Measurements from ENCODE around the gene EPDR1. TPM values are rescaled to one million over a fixed set of nuclear protein-coding genes. Genes with fewer than 3 reads are reported as not detected.

Gene EPDR1
- polyA plus RNA-seq, 1 donor from 2014 or later: 1.7 TPM

DNA sequence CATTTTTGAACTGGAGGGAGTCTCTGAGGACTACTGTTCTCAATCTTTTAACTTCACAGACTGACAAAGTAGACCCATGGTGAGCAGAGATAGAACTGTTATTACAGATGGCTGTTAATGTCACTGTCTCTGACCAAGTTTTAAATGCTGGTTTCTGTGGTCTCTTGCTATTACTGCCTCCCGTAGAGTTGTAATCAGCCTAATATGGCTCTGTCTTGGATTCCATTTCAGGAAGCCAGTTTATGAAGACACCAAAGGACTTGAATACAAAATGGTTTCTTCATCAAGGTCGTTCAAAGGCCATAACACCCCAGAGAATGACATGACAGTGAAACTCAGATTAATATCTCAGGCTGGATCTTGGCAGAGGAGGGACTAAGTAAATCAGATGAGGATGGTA lies 7.7 kb upstream of the EPDR1 start:
- Histone ChIP-seq H3K36me3 (ENCODE audit: insufficient read depth, low read length) (no peaks in the 10 kb centered on the region), H3K27ac (ENCODE audit: low read length) (no peak overlapping the region), H2AFZ (ENCODE audit: low read depth, low read length) (no peak overlapping the region), H3K27me3 (ENCODE audit: insufficient read depth, low read depth, low read length) (peaks cover 33% of the 10 kb centered on the region), H3K9me2 (ENCODE audit: insufficient read depth, low read length) (no peaks in the 10 kb centered on the region), H3F3A (ENCODE audit: insufficient read depth, low read length, poor library complexity, severe bottlenecking) (no peaks in the 10 kb centered on the region), H3K9ac (ENCODE audit: low read length) (no peak overlapping the region), H3K4me2 (ENCODE audit: low read length) (no peak overlapping the region), H3K9me3 (ENCODE audit: low read length) (no peaks in the 10 kb centered on the region), H3K79me2 (replicated peaks; ENCODE audit: insufficient read depth, low read length) (no peaks in the 10 kb centered on the region), H4K20me1 (ENCODE audit: insufficient read depth) (no peaks in the 10 kb centered on the region), H3K4me3 (ENCODE audit: low read length) (no peak overlapping the region)
- TF ChIP-seq SMC3 (conservative IDR thresholded peaks at IDR 0.05; ENCODE audit: poor library complexity): no peak
- TF ChIP-seq RAD21 (conservative IDR thresholded peaks at IDR 0.05): no peak
- no peak for TF ChIP-seq EP300 (conservative IDR thresholded peaks at IDR 0.05; ENCODE audit: poor library complexity, severe bottlenecking)
- no peak for TF ChIP-seq EZH2 (IDR thresholded peaks at IDR 0.05; ENCODE audit: borderline replicate concordance, insufficient read depth, low read length, poor library complexity, severe bottlenecking)
- TF ChIP-seq, protein P1, sequence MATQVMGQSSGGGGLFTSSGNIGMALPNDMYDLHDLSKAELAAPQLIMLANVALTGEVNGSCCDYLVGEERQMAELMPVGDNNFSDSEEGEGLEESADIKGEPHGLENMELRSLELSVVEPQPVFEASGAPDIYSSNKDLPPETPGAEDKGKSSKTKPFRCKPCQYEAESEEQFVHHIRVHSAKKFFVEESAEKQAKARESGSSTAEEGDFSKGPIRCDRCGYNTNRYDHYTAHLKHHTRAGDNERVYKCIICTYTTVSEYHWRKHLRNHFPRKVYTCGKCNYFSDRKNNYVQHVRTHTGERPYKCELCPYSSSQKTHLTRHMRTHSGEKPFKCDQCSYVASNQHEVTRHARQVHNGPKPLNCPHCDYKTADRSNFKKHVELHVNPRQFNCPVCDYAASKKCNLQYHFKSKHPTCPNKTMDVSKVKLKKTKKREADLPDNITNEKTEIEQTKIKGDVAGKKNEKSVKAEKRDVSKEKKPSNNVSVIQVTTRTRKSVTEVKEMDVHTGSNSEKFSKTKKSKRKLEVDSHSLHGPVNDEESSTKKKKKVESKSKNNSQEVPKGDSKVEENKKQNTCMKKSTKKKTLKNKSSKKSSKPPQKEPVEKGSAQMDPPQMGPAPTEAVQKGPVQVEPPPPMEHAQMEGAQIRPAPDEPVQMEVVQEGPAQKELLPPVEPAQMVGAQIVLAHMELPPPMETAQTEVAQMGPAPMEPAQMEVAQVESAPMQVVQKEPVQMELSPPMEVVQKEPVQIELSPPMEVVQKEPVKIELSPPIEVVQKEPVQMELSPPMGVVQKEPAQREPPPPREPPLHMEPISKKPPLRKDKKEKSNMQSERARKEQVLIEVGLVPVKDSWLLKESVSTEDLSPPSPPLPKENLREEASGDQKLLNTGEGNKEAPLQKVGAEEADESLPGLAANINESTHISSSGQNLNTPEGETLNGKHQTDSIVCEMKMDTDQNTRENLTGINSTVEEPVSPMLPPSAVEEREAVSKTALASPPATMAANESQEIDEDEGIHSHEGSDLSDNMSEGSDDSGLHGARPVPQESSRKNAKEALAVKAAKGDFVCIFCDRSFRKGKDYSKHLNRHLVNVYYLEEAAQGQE (IDR thresholded peaks at IDR 0.05; ENCODE audit: borderline replicate concordance): no peak
- TF ChIP-seq TAF1 (IDR thresholded peaks at IDR 0.05; ENCODE audit: low read depth): no peak
- TF ChIP-seq POLR2AphosphoS5 (IDR thresholded peaks at IDR 0.05): no peak
- TF ChIP-seq MXI1 (conservative IDR thresholded peaks at IDR 0.05; ENCODE audit: poor library complexity, severe bottlenecking): no peak
- TF ChIP-seq, protein P2, sequence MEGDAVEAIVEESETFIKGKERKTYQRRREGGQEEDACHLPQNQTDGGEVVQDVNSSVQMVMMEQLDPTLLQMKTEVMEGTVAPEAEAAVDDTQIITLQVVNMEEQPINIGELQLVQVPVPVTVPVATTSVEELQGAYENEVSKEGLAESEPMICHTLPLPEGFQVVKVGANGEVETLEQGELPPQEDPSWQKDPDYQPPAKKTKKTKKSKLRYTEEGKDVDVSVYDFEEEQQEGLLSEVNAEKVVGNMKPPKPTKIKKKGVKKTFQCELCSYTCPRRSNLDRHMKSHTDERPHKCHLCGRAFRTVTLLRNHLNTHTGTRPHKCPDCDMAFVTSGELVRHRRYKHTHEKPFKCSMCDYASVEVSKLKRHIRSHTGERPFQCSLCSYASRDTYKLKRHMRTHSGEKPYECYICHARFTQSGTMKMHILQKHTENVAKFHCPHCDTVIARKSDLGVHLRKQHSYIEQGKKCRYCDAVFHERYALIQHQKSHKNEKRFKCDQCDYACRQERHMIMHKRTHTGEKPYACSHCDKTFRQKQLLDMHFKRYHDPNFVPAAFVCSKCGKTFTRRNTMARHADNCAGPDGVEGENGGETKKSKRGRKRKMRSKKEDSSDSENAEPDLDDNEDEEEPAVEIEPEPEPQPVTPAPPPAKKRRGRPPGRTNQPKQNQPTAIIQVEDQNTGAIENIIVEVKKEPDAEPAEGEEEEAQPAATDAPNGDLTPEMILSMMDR (IDR thresholded peaks at IDR 0.05; ENCODE audit: poor library complexity, severe bottlenecking): no peak

DNA sequence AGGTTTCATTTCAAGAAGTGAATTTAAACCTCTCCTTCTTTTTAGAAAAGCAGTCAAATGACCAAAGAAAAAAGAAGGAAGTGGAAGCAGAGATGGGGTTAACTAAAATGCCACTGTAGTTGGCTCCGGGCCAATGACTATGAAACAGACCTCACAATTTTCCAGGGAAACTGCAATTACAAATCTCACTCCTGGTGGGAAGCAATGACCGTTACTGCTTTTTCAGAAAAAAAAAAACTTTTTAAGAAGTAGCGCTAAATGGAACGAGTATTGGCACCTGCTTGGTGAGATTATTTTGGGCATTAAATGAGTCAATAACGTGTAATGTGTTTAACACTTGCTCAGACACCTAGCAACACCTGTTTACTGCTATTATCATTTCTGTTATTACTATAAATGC lies 5.0 kb upstream of the EPDR1 start:
- Histone ChIP-seq H3F3A (ENCODE audit: insufficient read depth, low read length, poor library complexity, severe bottlenecking) (no peaks in the 10 kb centered on the region), H3K27ac (ENCODE audit: low read length) (no peak overlapping the region), H2AFZ (ENCODE audit: low read depth, low read length) (no peak overlapping the region), H3K36me3 (ENCODE audit: insufficient read depth, low read length) (no peaks in the 10 kb centered on the region), H4K20me1 (ENCODE audit: insufficient read depth) (no peaks in the 10 kb centered on the region), H3K9ac (ENCODE audit: low read length) (no peak overlapping the region), H3K4me3 (ENCODE audit: low read length) (no peak overlapping the region), H3K9me3 (ENCODE audit: low read length) (no peaks in the 10 kb centered on the region), H3K4me2 (ENCODE audit: low read length) (no peak overlapping the region), H3K9me2 (ENCODE audit: insufficient read depth, low read length) (no peaks in the 10 kb centered on the region), H3K27me3 (ENCODE audit: insufficient read depth, low read depth, low read length) (peaks cover 60% of the 10 kb centered on the region), H3K79me2 (replicated peaks; ENCODE audit: insufficient read depth, low read length) (no peaks in the 10 kb centered on the region)
- TF ChIP-seq, protein P1 (IDR thresholded peaks at IDR 0.05; ENCODE audit: borderline replicate concordance): no peak
- TF ChIP-seq EP300 (conservative IDR thresholded peaks at IDR 0.05; ENCODE audit: poor library complexity, severe bottlenecking) (no peak), RAD21 (conservative IDR thresholded peaks at IDR 0.05) (no peak), TAF1 (IDR thresholded peaks at IDR 0.05; ENCODE audit: low read depth) (no peak), SMC3 (conservative IDR thresholded peaks at IDR 0.05; ENCODE audit: poor library complexity) (no peak), POLR2AphosphoS5 (IDR thresholded peaks at IDR 0.05) (no peak), EZH2 (IDR thresholded peaks at IDR 0.05; ENCODE audit: borderline replicate concordance, insufficient read depth, low read length, poor library complexity, severe bottlenecking) (no peak), MXI1 (conservative IDR thresholded peaks at IDR 0.05; ENCODE audit: poor library complexity, severe bottlenecking) (no peak)
- TF ChIP-seq, protein P2 (IDR thresholded peaks at IDR 0.05; ENCODE audit: poor library complexity, severe bottlenecking): no peak

Data from neural cell (in vitro differentiated cells).